NCI-H1417 treated with DMSO at 0.1 percent for 48 hours (cell line): ENCODE measurements around the gene INSR.

Experiments
- DNase-seq: peaks from one replicate; lab custom pipeline; 2025; lab: John Stamatoyannopoulos, UW

Gene INSR

DNA sequence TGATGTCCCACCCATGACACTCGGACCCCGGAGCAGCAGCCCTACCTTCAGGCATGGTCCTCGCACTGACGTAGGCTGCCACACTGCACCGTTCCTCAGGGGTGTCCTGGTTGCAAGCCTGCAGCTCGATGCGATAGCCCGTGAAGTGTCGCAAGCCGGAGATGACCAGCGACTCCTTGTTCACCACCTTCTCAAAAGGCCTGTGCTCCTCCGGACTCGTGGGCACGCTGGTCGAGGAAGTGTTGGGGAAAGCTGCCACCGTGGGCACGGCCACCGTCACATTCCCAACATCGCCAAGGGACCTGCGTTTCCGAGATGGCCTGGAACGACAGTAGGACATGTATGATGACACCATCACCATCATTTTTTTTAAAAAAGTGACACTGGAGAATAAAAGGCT, 151.4 kb downstream of the INSR start:
- no peak for DNase-seq

GRCh38 chr19:7140137-7140536, 154.1 kb downstream of the INSR start:
- no peak for DNase-seq

DNA sequence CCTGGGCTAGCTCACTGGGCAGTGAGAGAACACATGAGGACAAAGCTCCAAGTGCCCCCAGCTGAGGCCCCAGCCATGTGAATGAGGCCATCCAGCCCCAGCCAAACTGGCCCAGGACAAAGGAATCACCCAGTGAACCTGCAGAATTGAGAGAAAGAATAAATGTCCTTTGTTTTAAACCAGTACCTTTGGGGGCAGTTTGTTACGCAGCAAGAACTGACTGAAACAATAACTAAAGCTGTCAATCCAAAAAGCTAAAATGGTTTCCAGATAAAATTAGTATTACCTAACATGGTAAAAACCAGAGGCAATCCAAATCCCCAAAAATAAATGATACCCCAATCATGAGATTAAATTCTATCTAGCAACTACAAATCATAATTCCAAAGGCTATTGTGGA, 155.1 kb downstream of the INSR start:
- DNase-seq = no peak

DNA sequence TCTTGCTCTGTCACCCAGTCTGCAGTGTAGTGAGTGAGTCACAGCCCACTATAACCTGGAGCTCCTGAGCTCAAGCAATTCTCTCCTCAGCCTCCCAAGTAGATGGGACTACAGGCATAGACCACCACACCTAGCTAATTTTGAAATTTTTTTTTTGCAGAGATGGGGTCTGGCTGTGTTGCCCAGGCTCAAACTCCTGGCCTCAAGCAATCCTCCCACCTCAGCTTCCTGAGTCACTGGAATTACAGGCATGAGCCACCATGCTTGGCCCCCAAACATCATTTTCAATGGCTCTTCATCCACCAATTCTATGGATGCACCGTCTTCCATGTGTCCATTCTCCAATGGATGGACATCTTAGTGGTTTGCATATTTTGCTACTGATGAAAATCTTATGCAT, 155.8 kb downstream of the INSR start:
- DNase-seq = no peak

DNA sequence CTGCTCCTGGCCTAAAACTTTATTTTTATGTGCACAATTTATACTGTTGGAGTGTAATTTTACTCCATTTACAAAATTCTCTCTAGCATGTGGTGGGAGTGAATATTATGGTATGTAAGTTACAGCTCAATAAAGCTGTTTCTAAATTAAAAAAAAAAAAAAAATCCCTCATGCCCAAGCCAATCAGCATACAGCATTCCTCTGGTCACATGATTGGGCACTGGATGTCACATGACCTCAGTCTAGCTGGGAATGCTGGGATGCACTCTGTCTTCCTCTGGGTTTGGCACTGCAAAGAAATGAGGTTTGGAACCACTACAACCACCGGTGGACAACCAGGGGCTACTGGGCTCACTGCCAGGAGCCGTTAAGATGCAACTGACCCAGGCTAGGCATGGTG, 157.1 kb downstream of the INSR start:
- DNase-seq = no peak

GRCh38 chr19:7132054-7132453, 162.2 kb downstream of the INSR start:
- DNase-seq = no peak

GRCh38 chr19:7130043-7130442, 164.2 kb downstream of the INSR start:
- DNase-seq = no peak

- DNase-seq = no peak
Measured at GRCh38 chr19:7126132-7126531, 168.1 kb downstream of the INSR start.

DNA sequence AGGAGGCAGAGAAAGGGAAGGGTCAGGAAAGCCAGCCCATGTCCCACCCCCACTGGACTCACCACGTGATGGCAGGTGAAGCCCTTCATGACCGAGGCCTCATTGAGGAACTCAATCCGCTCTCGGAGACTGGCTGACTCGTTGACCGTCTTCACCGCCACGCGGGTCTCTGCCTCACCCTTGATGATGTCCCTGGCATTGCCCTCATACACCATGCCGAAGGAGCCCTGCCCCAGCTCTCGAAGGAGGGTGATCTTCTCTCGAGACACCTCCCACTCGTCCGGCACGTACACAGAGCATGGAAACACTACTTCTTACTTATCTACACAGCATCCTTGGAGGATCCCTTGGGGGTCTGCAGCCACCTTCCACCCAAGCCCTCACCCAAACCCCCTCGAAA, 169.0 kb downstream of the INSR start:
- no peak for DNase-seq

- no peak for DNase-seq
Measured at GRCh38 chr19:7124782-7125181, 169.4 kb downstream of the INSR start.

DNA sequence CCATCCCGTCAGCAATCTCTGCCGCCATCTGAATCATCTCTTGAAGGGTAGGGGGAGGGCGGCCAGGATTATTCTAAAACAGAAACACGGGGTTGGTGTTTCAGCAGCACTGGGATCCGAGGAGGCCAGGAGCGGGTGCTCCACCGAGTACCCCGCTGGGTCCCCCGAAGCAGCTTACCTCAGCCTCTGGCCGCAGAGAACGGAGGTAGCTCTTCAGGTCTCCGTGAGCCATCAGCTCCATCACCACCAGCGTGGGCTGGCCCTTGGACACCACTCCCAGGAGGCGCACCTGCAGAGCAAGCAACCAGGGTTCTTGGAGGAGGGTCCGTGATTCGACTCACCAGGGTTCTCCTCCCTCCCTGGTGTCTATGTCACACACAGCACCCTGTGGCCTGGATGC, 171.5 kb downstream of the INSR start:
- no peak for DNase-seq

- no peak for DNase-seq
Measured at GRCh38 chr19:7120499-7120898, 173.7 kb downstream of the INSR start.

DNA sequence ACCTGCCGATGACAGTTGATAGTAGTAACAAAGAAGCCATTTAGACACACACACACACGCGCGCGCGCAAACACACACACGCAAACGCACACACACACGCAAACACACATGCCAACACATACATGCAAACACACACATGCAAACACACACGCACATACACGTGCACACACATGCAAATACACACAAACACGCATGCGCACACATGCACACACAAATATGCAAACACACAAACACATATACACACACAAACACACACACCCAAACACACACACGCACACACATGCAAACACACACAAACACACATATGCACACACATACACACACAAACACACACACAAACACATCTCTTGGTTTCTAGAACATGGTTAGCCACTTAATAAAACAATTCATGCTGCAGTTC, 174.6 kb downstream of the INSR start:
- no peak for DNase-seq

DNA sequence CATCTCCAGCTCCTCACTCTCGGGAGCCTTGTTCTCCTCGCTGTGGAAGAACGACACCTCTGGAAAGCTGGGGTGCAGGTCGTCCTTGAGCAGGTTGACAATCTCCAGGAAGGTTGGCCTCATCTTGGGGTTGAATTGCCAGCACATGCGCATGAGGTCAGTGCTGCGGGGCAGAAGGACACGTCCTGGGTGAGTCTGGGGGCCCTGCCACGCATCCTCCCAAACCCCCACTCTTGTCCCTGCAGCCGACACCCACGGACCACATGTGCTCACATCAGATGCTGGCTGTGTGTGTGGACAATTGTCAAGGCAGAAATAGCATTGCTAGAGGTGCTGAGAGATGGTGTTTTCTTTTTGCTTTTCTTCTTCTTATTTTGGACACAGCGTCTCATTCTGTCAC, 177.0 kb downstream of the INSR start:
- DNase-seq = no peak

GRCh38 chr19:7115721-7116120, 178.5 kb downstream of the INSR start:
- no peak for DNase-seq

- no peak for DNase-seq
Measured at GRCh38 chr19:7113233-7113632, 181.0 kb downstream of the INSR start.

DNA sequence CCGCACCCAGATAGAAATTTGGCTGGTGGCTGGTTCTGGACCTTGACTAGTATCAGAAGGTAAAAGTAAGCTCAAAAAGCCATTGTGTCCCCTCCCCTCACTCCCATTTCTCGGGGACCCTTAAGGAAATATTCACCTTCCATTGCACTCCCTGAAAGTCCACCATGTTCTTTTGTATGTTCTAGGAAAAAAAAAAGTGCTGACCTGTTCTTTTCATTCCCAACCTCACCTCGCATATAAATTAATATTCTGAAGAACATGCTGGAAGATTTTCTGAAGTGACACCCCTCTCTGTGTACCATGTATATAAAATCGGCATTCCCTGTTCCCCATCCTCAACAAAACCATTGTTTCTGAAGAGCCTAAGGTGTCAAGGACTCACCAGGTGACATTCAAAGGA, 181.5 kb downstream of the INSR start:
- DNase-seq = no peak

DNA sequence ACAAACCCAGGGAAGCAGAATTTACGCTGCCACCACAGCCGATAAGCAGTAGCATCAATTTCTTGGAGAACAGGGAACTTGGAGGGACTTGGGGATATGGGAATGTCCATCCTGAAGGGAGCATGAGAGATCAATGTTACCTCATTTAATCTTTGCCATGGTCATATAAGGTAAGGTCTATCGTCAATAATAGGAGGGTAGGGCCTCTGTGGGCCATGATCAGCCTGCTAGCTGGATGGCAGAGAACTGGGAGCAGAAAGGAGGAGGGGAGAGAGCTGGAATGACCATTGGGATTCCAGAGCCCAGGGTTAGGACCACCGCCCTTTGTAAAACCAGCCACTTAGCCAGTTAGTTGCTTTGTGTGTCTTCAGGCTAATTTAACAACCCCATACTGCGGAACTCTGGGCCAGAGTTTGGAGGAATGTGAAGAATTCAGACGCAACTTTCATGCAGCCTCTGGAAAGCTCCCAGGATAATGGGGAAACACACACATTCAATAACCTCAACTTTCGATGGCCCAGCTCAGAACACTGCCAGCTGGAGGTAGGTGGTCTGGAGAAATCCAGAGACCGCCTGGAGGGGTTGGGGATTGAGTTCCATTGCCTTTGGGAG, 184.4 kb downstream of the INSR start:
- no peak for DNase-seq

DNA sequence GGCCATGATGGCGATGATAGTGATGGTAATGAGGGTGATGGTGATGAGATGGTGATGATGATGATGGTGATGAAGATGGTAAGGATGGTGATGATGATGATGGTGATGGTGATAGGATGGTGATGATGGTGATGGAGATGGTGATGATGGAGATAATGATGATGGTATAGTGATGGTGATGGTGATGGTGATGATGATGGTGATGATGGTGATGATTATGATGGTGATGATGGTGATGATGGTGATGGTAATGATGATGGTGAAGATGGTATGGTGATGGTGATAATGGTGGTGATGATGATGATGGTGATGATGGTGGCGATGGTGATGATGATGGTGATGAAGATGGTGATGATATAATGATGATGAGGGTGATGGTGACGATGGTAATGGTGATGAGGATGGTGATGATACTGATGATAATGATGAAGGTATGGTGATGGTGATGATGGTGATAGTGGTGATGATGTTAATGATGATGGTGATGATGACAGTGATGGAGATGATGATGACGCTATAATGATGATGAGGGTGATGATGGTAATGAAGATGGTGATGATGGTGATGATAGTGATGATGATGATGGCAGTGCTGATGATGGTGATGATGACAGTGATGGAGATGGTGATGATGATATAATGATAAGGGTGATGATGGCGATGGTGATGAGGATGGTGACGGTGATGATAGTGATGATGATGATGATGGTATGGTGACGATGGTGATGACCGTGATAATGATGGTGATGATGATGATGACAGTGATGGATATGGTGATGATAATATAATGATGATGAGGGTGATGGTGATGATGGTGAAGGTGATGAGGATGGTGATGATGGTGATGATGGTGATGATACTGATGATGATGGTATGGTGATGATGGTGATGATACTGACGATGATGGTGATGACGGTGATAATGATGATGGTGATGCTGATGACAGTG, 187.2 kb downstream of the INSR start:
- no peak for DNase-seq

DNA sequence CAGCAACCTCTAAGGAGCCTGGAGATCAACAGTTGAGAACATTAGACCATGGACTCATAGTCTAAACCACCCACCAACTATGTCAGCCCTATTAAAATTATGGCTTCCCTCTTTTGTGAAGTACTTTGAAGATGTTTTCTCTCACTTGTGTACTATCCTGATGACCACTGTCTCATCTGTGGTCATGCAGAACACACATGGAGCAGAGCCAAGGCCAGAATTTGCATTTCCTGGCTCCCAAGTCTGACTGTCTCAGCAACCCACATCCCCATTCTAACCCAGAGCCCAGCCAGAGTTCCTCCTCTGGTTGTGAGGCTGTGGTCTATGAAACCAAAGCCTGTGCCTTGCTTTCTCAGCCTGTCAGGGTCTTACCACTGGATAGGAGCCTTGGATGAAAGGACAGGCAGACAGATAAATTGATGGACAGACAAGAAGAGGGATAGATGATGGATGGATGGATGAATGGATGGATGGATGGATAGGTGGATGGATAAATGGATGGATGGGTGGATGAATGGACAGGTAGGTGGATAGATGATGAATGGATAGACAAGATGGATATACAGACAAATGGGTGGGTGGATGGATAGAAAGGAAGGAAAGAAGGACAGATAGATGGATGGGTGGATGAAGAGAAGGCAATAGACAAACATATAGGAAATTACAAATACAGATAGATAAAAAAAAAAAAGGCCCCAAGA, 189.3 kb downstream of the INSR start:
- no peak for DNase-seq

- DNase-seq = no peak
Measured at GRCh38 chr19:7101498-7102253, 192.5 kb downstream of the INSR start.

DNA sequence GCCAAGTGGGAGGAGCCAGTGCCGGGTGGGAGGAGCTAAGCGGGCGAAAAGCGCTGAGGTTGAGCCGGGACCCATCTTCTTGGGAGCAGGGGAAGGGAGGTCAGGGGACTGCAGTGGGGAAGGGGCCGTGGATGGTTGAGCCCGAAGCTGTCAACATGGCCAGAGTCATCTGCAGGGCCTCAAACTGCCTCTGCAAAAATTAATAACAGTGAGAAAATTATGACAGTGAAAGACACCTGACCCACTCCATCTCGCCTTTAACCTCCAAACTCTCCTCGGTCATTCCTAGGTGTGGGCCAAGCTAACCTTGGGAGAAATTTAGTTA, 194.7 kb downstream of the INSR start:
- no peak for DNase-seq
